RPMI8226 (cell line): Measurements from ENCODE around the gene SNN.
A peak's percentile ranks its signal among the peaks of the same experiment; 100 is the strongest.

Experiments used
- DNase-seq: peaks from one replicate; pipeline ENCODE4 v3.0.0-alpha.2; 2015

SNN gene

DNA sequence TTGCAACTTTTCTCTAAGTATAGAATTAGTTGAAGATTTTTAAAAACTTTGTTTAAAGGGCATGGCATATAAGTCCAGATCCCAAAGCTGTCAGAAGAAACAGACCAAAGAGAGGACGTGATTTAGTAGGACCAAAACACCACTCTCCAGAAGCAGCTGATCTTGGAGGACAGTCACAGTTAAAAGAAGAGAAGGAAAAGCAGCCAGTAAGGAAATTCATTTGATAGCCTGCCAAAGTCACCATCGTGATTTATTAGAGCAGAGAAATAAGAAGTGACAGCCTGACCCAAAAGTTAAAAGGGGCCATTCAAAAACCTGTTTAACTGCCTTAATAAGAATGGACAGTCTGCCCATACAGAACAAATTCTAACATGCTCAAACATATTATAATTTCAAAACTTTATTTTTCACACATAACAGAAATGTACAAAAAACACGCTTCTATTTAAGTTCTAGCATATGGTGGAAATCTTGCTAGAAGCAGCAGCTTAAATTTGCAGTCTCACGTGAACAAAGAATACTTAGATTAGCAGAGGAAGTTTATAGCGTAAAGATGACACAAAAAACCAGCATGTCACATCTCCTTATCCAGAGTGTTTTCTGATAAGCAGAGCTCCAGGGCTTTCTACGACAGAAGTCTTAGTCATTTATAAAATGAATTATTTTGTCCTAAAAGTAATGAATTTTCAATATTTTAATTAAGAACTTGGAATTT lies 37.2 kb downstream of the SNN start:
- no peak for DNase-seq

DNA sequence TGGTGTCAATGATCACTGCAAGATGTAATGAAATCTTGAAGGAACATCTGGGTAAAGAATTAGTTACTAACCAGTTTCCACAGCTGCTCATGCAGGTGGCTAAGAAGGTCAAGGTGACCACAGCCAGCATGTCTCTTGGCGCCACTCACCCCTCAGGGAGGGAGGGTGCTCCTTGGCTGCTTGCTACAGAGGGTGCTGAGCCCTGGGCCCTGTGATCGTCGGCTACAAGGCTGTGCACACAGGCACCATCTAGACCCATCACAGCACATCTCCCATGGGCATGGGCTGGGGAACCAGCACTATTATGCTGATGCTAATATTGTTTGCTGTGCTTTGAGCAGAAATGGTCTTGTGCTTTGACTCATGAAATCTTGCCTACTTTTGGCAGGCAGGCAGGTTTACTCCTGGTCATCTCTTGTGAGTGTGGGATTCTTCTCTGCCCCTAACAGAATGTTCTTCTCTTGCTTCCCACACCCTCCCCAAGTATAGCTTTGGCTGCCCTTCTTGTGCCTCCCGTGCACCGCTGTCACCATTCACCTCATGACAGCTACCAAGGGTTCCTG lies 38.0 kb downstream of the SNN start:
- peak; percentile 94 for DNase-seq

DNA sequence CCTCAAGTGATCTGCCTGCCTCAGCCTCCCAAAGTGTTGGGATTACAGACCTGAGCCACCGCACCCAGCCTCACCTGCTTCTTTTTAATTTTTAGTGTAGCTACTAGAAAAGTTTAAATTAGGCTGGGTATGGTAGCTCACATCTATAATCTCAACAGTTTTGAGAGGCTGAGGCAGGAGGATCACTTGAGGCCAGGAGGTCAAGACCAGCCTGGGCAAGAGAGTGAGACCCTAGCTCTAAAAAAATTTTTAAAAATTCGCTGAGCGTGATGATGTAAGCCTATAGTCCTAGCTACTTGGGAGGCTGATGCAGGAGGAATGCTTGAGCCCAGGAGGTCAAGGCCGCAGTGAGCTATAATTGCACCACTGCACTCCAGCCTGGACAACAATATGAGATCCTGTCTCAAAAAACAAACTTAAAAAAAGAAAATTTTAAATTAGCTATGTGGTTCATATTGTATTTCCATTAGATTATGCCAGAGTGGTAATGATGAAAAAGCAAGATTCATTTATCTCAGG lies 39.5 kb downstream of the SNN start:
- DNase-seq, result no peak

DNA sequence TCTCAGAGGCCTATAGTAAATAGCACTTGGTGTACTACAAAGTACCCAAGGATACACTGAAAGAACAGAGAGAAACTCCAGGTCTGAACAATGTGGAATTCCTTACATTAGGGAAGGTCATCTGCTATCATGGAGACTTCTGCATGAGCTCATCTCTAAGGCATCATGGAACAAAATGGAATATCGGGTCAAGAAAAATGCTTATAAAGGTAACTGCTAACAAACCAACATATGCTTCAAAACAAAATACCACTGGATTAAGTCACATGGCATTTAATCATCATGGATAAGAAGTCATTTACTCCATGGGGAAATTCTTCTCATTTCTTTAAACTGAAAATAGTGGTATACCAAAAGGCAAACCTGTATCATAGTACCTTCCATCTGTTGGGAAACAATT lies 40.2 kb downstream of the SNN start:
- no peak for DNase-seq

DNA sequence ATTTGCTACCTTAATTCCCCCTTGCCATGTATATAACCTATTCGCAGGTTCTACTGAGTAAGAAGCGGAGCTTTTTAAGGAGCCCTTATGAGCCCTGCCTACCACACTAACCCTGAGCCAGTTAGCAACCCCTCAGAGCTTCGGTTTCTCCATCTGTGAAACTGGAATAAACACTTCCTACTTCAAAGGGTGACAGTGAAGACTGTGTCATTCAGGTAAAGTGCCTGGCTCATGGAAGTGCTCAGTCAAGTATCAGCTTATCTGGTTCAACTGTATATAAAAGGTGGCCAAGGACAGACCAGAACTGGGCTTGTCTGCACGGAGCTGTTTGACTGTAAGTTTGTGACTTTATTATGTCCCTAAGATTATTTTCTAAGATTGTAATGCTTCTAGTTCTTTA lies 43.4 kb downstream of the SNN start:
- DNase-seq, result no peak

DNA sequence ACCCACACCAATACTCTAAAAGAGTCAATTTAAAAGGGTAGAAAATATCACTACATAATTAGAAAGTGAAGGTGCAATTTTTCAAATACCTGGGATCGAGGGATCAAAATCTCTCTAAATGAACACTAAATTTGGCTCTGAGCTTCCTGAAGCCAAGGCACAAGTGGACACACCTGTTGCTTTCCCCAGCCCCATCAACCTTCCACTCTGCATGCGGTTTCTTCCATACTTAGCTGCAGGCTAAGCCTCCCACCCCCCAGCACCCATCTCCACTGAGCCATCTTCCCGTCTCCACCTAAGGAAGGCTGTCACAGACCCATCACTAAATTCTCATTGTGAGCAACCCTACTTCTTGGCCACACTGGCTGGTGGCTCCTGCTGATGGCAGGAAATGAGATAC lies 43.9 kb downstream of the SNN start:
- DNase-seq, result no peak

DNA sequence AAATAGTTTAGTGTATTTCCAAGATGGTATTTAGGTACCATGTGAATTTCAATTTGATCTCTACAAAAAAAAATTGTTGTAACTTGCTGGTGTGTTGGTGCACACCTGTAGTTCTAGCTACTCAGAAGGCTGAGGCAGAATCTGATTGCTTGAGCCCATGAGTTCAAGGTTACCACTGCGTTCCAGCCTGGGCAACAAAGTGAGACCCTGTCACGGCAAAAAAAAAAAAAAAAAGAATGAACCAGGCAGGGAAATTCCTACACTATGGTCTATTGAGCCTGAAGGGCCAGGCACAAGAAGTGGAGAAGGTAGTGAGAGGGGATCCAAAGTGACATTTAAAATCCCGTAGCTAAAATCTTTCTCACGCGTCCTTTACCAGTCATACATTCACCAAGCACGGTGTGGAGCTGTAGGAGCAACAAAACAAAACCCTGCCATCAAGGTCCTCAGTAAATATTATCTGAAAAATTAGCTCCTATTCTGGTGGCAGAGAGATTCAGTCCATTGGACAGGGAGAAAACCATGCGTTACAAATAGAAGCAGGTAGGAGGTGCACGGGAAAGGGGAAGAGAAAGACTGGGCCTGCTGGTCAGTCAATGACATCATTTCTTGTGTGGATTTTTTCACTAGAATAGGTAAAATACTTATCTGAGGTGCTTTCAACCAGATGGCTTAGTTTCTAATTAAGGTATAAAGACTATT lies 47.1 kb downstream of the SNN start:
- DNase-seq, result no peak

DNA sequence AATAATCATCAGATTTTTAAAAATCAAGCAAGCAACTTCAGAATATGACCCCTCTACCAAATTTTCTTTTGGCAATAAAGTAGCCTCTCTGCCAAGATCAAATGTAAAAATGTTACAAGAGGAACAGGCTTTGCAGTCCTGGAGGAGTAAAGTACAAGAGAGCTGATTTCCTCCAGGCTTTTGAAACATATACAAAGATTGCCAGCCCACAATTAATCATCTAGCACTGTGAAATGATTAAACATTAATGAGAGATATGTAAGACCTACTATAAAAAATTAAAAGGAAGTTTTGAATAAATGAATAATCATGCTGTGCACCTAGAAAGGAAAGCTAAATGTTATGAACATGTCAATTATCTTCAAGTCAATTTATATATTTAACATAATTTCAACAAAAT lies 48.1 kb downstream of the SNN start:
- no peak for DNase-seq

DNA sequence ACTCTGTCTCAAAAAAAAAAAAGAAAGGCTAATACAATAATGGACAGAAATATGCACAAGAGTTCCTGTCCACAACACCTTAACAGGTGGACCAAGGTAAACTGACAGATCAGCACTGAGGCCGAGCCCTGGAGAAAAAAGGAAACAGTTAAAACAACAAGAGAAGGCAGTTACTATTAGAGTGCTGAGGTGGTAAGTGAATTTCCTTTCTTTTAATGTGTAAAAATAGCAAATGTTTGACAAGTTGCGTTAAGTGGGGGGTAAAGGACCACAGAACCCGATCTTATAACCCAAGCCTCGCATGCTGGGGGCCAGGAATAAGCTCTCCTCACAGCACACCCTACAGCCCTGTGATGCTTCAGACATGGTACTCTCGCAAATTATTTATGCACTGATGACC lies 49.6 kb downstream of the SNN start:
- peak; percentile 34 for DNase-seq

DNA sequence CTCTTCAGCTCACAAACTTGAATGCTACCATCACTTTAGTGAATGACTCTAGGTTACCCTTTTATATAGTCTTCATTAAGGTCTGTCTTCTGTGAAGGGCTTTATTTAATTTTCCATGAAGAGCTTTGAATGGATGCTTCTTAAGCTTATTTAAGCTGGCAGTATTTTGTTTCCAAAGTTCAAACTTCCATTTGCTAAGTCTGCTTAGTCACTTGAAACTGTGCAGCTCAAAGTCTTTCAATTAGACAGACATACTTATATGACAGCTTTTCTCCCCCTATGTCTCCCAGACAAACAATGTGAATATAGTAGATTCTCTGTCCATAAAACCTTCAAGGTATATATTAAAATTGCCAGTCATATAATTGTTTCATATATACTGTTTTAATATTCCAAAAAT lies 50.9 kb downstream of the SNN start:
- DNase-seq, result no peak

DNA sequence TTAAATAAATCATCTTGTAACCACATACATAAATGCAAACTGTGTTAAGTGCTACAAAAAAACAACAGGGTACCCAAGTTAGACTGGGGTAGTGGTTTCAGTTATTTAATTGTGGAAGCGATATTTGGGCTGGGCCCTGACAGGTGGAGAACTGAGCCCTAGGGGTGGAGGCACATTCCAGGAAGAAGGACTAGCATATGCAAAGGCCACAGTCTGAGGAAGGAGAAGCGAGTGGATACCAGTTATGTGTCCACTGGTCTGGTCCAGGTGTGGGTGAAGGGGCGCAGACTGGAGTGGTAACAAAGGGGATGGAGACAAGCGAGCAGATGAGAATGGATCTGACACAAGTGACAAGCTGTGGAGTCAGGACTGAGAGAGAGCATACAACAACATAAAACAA lies 51.5 kb downstream of the SNN start:
- no peak for DNase-seq

DNA sequence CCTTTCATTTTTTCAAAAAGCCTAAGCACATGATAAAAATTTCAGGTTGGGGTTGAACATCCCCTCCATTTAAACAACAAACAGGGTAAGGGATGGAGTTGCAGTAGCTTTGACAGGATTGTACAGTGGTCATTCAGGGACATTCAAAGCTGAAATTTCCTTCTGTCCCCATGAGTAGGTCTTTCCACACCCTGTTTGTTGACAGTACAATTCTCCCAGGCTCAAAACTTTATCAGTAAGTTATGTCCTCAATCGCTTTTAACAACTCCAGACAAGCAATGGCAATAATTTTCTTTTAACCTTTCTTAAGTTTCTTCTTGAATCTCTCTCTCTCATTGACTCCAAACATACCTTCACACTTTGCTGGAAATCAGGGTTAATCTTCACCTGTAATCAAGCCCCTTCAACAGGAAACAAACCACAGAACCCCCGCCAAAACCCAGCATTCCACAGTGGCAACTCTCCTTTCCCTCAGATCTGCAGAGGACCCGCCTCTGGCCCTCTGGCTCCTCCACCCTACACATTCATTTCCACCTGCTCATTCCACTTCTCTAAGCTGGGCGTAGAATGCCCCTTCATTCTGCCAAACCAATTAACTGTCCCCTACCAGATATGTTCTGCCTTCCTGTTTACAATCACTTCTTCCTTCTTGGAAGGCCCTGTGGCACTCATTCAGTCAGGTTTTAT lies 53.7 kb downstream of the SNN start:
- DNase-seq, result no peak

DNA sequence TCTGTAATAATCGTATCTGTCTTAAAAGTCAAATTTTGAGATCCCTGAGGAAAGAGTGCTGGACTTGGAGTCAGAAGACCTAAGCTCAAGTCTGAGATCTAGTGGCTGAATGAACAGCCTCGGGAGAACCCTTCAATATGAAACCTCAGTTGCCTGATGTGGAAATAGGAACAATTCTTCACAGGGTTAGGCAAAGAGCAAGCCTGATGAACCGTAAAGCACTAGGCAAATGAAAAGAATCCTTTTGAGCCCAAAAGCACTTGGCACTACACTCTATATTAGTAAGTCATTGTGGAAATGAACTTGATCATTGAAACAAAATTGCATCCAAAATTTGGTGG lies 54.2 kb downstream of the SNN start:
- no peak for DNase-seq

DNA sequence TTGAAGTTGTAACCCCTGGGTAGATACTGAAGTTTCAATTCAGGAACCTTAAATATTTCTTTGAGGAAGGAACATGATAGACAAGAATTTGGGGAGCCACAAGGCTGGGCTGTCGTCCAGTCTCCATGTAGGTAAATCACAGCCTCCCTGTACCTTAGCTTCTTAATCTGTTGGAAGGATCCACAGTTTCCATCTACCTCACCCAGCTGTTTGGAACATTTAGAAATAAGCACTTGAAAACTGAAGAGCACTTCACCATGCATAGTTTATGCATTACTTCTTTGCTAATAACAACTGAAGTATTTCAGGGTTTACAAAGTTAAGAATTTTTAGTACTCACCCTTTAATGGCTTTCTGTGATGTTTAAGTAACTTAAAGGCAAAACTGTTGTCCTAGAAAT lies 57.2 kb downstream of the SNN start:
- DNase-seq, result no peak

DNA sequence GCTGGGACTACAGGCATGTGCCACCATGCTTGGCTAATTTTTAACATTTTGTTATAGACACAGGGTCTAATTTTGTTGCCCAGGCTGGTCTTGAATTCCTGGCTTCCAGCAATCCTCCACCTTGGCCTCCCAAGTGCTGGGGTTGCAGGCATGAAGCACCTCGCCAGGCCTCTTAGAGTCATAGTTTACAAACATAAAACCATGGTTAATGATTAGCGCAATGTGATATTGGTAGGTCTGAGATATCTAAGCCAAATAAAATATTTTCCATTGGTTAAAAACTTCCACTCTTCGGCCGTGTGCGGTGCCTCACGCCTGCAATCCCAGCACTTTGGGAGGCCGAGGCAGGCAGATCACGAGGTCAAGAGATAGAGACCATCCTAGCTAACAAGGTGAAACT lies 57.8 kb downstream of the SNN start:
- DNase-seq, result no peak

DNA sequence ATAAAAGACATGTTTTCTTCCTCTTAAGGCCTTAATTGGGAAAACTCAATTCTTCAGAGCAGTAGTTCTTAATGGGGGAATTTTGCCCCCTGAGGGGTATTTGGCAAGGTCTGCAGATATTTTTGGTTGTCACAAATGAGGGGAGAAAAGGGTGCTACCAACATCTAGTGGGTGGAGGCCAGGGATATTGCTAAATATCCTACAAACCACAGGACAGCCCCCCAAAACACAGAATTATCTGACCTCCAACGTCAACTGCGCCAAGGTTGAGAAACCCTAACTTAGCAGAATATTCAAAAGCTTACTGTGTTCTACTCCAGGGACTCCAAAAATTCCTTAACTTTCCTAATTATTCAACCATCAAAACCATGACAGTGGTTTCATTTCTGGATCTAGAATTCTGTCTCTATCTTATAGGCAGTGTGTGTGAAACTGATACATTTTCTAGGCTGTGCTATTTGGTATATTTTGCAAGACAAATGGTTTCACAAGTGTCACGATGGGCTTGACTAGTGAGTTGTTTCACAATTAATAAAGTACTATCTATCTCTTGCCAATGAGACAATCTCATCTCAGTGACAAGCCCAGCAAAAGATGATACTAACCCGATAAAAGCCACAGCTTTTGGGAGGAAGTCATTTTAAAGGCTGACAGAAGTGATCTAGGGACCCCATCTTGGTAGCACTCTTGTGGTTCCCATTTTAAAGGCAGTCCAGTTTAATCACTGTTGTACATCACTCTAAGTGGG lies 59.7 kb downstream of the SNN start:
- no peak for DNase-seq
